ENCODE measurements around the gene PTPN20.
"Not testable (repeated sequence)": the region's sequence is repeated elsewhere in the genome, so short reads cannot be mapped to it uniquely, and the experiment has no call there.

Gene PTPN20

GRCh38 chr10:46911144-46911876, at the start of gene PTPN20:
Gene PTPN20, plus strand, starts transcription at chr10:46911428. Its CDS starts 21,072 bp downstream, at chr10:46932500.
- not testable (repeated sequence) for DNase-seq (ENCODE audit: low read depth)

- DNase-seq (ENCODE audit: low read depth): not testable (repeated sequence)
These were observed 41.5 kb upstream of the PTPN20 start for GRCh38 chr10:46869716-46870115.

DNA sequence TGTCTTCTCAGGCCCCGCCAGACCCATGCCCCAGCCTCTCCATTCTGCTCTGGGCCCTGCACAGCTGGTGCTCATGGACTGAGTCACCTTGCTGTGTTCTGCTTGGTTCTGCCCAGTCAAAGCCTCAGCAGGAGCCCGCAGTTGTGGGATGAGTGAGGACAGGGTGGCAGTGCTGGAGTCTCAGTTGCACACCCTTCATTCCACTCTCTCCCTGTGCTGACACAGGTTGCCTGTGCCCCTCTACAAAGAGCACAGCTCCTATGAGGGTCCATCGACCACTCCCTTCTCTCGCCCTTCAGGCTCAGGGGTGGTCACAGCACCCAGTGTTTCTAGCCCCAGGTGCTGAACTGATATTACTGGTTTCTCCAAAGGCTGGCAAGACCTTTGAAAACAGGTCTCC, 39.6 kb upstream of the PTPN20 start:
- DNase-seq (ENCODE audit: low read depth): not testable (repeated sequence)

GRCh38 chr10:46875304-46875703, 35.9 kb upstream of the PTPN20 start:
- DNase-seq (ENCODE audit: low read depth): not testable (repeated sequence)

GRCh38 chr10:46876773-46877172, 34.5 kb upstream of the PTPN20 start:
- DNase-seq (ENCODE audit: low read depth): not testable (repeated sequence)

DNA sequence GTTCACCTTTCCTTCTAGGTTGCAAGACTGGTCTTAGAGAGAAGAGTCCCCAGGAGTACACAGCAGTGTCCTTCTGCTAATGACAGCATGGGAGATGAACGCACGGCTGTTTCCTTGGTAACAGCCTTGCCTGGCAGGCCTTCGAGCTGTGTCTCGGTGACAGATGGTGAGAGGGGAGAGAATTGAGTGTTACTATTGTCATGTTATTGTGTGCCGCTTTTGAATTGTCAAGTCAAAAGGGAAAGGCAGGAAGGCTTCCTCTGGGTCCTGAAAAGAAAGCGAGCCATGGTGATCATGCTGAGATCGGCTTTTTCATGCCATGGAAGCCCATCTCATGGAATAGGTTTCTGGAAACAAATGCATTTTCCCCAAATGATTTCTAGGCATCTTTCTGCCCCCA, 32.5 kb upstream of the PTPN20 start:
- DNase-seq (ENCODE audit: low read depth): not testable (repeated sequence)

- not testable (repeated sequence) for DNase-seq (ENCODE audit: low read depth)
These were observed 20.2 kb upstream of the PTPN20 start for GRCh38 chr10:46890813-46891611.

GRCh38 chr10:46896762-46897692, 14.2 kb upstream of the PTPN20 start:
- not testable (repeated sequence) for DNase-seq (ENCODE audit: low read depth)

- DNase-seq (ENCODE audit: low read depth): not testable (repeated sequence)
These were observed 10.0 kb upstream of the PTPN20 start for GRCh38 chr10:46901247-46901646.

GRCh38 chr10:46903874-46904273, 7.4 kb upstream of the PTPN20 start:
- not testable (repeated sequence) for DNase-seq (ENCODE audit: low read depth)

GRCh38 chr10:46906359-46906758, 4.9 kb upstream of the PTPN20 start:
- not testable (repeated sequence) for DNase-seq (ENCODE audit: low read depth)

DNA sequence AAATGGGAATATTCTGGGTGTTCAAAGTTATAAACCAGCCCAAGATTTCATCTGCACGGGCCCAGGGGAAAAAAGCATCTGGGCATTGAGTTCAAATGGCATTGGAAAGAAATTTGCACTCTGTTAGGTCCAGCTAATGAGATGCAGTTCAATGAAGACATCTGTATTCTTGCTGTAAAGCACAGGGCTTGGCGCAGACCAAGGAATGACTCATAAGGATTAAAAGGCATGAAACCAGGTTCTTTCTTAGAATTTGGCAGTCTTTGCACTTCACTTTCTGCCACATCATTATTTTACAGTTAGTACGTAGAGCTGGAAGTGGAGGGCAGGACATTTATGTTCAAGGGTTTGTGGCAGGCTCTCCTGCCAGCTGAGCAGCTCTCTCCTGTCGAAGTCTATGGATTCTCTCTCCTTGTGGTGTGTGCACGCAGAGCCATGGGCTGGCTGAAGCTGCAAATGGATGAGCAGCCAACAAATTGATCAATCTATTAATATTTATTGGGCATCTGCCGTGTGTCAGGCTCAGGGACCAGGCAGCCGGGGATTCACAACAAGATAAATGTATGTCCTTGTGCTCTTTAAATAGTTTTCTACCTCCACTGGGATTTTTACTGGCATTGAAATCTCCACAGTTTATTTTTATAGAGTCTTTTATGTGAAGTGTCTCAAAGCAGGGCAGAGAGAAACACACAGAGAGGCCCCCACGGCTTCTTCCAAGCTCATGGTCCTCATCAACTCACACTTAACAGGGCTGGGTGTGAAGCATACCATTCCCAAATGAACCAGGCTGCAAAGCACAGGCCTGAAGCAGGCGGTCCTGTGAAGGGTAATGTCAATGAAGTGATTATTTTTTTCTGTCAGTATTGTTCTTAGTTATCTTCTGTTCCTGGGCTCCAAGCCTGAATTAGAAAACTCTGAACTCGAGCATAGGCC, 3.8 kb upstream of the PTPN20 start:
- not testable (repeated sequence) for DNase-seq (ENCODE audit: low read depth)

DNA sequence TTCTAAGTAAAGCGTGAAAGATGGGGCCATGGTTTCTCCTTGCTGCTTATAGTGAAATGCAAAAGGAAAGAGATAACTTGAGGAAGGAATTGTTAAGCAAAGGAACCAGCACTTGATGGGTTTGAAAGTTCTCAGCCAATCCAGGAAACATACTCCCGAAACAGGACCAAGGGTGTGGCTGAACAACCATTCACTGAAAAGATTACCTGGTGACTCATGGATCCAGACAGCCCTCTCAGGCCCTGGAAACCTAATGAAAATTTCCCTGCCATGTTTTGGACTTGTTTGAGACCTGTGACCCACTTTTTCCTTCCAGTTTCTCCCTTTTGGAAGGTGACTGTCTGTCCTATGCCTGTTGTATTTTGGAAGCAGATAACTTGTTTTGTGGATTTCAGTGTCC, 11.3 kb downstream of the PTPN20 start:
- not testable (repeated sequence) for DNase-seq (ENCODE audit: low read depth)

DNA sequence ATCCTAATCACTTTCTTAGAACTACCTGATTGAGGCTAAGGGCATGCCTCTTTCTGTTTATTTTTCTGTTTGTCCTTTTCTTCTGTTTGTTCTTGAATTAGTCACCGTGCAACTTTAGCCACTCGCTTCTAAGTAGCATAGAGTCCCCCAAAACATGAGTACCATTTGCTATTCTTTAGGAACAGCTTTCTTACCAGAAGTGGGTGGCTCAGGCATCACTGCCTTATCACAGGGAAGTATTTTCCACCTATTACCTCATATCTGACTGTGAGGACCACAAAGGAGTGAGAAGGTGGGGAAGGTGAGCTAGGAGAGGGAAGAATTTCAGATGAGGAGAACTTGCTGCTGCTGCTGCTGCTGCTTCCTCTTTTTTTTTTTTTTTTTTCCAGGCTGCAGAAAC, 13.9 kb downstream of the PTPN20 start:
- DNase-seq (ENCODE audit: low read depth): not testable (repeated sequence)

DNA sequence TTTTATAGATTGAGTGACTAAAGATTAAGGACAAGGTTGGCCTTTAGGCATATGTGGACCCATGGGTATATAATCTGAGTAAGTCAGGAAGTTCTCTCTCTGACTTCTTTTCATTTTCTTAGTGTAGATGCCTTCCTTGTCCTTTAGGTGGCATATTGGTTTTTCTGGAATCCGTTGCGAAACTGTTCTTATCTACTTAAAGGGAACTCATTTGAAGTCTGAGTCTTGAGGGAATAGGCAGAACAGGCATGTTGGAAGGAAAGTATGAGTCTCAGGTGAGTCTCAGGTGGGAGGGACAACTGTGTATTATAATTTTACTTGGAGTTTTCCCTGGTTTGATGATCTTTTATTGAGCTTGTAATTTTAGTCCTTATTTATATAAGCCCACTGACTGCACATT, 14.6 kb downstream of the PTPN20 start:
- DNase-seq (ENCODE audit: low read depth): not testable (repeated sequence)

DNA sequence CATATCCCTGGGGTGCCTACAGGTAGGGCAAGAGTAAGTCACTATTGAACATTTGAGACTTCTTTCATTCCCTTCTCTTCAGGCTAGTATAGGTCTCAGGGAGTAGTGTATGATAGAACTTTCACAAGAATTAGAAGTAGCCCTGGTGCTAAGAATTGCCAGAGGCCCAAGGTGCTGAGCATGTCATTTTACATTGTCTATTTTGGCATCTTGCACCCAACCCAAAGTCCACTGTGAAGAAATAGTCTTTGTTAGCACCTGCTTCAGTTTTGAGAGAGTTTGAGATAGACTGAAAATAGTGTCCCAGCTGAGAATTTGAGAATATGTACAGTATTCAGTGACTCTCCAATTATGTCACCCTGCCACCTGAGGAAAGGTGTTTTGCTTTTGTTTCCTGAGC, 17.6 kb downstream of the PTPN20 start:
- DNase-seq (ENCODE audit: low read depth): not testable (repeated sequence)

DNA sequence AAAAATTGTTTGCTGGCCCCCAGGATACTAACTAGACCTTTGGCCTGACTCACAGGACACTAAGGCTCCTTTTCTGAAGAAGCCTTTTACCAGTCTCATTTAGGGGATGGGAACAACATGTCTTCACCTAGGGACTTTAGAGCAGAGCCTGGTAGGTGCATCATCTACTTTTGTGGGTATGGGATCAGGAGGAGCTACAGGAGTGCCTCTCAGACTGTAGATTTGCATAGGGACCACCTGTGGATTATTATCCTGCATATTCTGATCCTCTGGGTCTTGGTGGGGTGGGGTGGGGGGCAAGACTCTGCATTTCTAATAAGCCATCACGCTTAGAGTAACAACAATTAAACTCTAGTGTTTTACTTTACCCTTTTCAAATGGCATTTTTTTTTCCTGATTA, 21.2 kb downstream of the PTPN20 start:
- not testable (repeated sequence) for DNase-seq (ENCODE audit: low read depth)

DNA sequence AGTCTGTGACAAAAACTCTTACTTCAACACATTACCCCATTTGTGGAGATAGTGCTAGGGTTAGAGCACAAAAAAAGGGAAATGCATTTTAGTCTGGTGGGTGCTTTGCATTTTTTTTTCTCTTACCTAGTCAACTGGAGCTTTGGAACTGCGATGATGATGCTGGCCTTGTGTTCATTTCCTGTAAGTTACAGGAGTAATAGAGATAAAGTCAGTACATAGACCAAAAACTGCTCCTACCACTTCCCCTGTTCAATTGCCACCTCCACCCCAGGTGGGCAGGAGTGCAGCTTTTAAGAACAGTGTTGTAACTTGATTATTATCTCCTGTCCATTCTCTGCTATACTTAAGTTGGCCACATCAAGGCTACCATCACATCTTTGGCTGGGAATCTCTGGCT, 29.9 kb downstream of the PTPN20 start:
- not testable (repeated sequence) for DNase-seq (ENCODE audit: low read depth)

- DNase-seq (ENCODE audit: low read depth): not testable (repeated sequence)
These were observed 37.7 kb downstream of the PTPN20 start for GRCh38 chr10:46948687-46949518.

DNA sequence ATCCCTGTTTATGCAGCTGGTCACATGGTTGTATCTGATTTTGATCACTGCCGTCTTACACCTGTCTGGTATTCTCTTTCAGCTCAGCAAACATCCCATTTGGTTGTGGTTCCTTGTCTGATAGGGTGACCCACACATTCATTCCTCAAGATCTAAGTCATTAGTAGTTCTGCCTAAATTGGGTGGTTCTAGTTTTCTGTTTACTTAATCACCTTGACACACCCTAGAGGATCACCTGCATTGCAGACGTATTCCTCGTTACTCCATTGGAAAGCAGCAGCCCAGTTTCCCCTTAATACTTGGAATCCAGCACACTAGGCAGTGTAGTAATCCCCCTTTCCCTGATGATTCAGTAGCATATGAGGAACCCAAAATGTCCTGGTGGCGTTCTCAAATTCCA, 41.3 kb downstream of the PTPN20 start:
- DNase-seq (ENCODE audit: low read depth): not testable (repeated sequence)
